ENCODE data around the gene RDH12. TPM values are rescaled to one million over a fixed set of nuclear protein-coding genes. Genes with fewer than 3 reads are reported as not detected.
"Not testable (repeated sequence)": the region's sequence is repeated elsewhere in the genome, so short reads cannot be mapped to it uniquely, and the experiment has no call there.

RDH12 gene
- total RNA-seq (2014; rRNA removed; shearing (Covaris generic)): 0.35 and 0.66 TPM in 2 replicates
- 0.36 and 1.7 TPM in 2 replicates for polyA plus RNA-seq (2015; cell fraction: cytosol; rRNA removed)
- not detected in 2 replicates for polyA plus RNA-seq (2015; cell fraction: nucleus; rRNA removed)

DNA sequence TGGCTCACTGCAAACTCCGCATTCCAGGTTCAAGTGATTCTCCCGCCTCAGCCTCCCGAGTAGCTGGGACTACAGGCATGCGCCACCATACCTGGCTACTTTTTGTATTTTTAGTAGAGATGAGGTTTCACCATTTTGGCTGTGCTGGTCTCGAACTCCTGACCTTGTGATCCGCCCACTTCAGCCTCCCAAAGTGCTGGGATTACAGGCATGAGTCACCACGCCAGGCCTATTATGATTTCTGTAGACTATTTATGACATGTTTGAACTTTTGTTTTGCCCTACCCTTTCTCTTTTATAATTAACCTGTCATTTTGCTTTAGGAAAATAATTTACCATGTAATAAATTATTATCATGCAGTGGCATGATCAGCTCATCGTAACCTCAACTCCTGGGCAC, at the start of gene RDH12:
TSS of gene RDH12 (plus strand) at position 395 of the 400 bp plus-strand sequence. CDS start 20,757 bp downstream, outside the sequence.
- not testable (repeated sequence) for DNase-seq (ENCODE audit: low read depth, low spot score)

DNA sequence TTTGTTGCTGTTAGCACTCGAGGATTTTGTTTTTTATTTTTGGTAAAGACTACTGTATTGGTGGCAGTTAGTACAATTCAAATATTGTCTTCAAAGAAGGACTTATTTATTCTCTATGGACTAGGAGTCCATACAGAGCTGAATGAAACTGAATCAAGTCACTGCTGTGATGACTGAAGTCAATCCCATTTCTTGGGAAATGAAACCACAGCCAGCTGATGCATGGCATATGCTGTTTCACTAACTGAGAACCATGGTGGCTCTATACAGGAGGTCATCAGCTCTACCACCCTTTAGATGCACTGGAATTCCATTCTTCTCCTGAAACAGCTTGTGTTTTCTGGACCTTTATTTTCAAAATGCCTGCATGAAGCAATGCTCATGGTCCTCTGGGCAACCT, 49.5 kb upstream of the RDH12 start:
- in situ Hi-C loops (cut with HindIII; ENCODE audit: low pct_unique_long_range_greater_than_20kb, low sequenced_read_pairs): no loop called here
- no peak for DNase-seq (ENCODE audit: low read depth, low spot score)

More for the DNA sequence above, at the start of gene RDH12:
- in situ Hi-C loops (cut with HindIII; ENCODE audit: low pct_unique_long_range_greater_than_20kb, low sequenced_read_pairs): not testable (repeated sequence)

GRCh38 chr14:67653651-67654280, 47.9 kb upstream of the RDH12 start:
- no peak for DNase-seq (ENCODE audit: low read depth, low spot score)
- in situ Hi-C loops (cut with HindIII; ENCODE audit: low pct_unique_long_range_greater_than_20kb, low sequenced_read_pairs): no loop called here

DNA sequence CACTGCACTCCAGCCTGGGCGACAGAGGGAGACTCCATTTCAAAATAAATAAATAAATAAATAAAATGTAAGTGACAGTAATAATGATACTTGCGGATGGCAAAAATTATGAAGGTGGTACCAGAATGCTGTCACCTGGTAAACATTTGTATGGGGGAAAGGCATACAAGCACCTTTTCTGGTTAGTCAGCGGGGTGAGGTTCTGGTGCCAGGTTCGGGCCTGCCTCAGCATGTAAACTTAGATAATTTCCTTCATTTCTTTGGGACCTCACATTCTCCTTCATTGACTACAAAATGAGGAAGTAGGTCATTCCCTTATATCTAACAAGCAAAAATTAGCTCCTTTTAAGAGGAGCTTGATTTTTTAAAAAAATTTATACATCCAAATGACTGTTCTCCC, 38.1 kb upstream of the RDH12 start:
- DNase-seq (ENCODE audit: low read depth, low spot score): no peak
- in situ Hi-C loops (cut with HindIII; ENCODE audit: low pct_unique_long_range_greater_than_20kb, low sequenced_read_pairs): no loop called here

GRCh38 chr14:67665868-67666267, 35.8 kb upstream of the RDH12 start:
- no peak for DNase-seq (ENCODE audit: low read depth, low spot score)
- in situ Hi-C loops (cut with HindIII; ENCODE audit: low pct_unique_long_range_greater_than_20kb, low sequenced_read_pairs): no loop called here

DNA sequence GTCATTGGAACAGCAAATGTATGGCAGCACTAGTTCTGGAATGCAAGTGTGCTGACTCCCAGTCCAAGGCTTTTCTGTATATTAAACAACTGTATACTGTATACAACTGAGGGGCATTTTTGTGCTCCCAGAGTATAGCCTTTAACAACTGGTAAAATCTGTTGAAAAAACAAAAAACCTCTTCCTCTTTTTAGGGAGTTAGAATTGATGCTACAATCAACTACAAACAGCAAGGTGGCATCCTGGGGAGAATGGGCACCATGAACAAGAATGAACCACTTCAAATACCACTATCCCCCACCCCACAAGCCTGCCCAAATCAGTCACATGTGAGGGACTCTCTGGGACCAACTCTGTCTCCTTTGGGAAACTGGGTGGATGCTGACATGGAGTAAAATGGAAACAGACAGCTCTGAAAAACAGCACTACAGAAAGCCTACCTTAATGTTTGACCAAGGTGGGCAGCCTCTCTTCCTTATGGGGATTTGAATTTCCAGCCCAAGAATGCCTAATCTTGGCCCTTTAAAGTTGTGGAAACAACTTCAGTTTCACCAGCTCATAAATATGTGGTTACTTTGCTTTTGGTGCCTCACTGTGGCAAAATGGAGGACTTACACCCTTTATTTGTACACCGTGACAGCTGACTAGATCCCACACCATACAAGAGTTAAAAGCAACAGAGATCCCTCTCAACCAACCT, 34.8 kb upstream of the RDH12 start:
- peak; percentile 74 for DNase-seq (ENCODE audit: low read depth, low spot score)
- in situ Hi-C loops (cut with HindIII; ENCODE audit: low pct_unique_long_range_greater_than_20kb, low sequenced_read_pairs): no loop called here

- in situ Hi-C loops (cut with HindIII; ENCODE audit: low pct_unique_long_range_greater_than_20kb, low sequenced_read_pairs): no loop called here
- DNase-seq (ENCODE audit: low read depth, low spot score): no peak
These were observed 33.1 kb upstream of the RDH12 start for GRCh38 chr14:67668559-67668958.

DNA sequence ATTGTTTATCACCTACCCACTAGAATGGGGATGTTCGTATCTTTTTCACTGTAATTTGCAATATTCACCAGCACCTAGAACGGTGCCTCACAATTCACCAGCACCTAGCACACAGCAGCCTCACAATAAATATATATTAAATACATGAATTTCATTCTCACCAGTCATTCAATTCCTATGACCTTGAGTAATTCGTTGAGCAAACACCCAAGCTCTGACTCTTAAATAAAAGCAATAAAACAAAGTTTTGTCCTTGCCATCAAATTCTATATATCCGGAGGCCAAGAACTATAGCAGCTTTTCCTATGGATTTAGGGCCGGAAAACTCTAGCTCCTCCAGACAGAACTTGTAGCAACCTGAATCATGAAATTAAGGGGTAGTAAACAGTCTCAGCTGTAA, 28.2 kb upstream of the RDH12 start:
- in situ Hi-C loops (cut with HindIII; ENCODE audit: low pct_unique_long_range_greater_than_20kb, low sequenced_read_pairs): no loop called here
- DNase-seq (ENCODE audit: low read depth, low spot score): no peak

- in situ Hi-C loops (cut with HindIII; ENCODE audit: low pct_unique_long_range_greater_than_20kb, low sequenced_read_pairs): no loop called here
- DNase-seq (ENCODE audit: low read depth, low spot score): peak; percentile 67
These were observed 27.6 kb upstream of the RDH12 start for GRCh38 chr14:67674139-67674479.

DNA sequence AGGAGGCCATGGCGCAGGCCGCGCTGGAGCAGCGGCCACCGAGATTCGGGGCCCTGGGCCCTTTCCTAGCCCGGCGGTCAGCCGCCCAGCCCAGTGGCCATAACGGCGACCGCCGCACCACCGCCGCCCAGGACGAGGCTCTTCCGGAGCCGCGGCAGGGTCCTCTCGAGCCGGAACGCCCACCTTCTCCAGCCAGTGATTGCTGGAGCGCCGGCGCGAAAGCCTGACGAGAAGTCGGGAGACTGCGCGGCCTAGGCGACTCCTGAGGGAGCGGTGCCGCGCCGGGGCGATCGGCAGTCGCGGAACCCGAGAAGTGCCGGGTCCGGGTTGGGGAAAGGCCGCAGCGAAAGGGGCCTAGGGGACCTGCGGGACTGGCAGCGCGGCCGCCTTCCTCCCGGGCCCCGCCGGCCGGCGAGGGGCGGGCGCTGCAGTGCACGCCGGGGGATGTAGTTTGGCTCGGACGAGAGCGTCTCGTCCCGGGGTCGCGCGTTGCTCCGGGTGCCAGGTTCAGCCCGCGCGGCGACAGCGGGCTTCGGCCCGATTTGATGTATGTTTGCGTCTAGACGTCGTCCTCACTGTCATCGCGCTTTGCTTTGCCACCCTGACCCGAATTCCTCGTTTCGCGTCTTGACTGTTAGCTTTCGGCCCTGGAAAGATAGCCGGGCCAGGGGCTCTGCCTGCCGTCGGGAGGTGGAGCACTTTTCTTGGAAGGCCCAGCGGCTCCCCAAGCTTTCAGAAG, 27.0 kb upstream of the RDH12 start, which contains the start of gene VTI1B:
TSS of gene VTI1B (minus strand) at position 153 of the 739 bp plus-strand sequence. CDS start at position 10, 143 bp downstream.
- DNase-seq (ENCODE audit: low read depth, low spot score): peak; percentile 73
- in situ Hi-C loops (cut with HindIII; ENCODE audit: low pct_unique_long_range_greater_than_20kb, low sequenced_read_pairs): no loop called here

- no peak for DNase-seq (ENCODE audit: low read depth, low spot score)
- in situ Hi-C loops (cut with HindIII; ENCODE audit: low pct_unique_long_range_greater_than_20kb, low sequenced_read_pairs): no loop called here
These were observed 26.5 kb upstream of the RDH12 start for GRCh38 chr14:67675219-67675582.

- in situ Hi-C loops (cut with HindIII; ENCODE audit: low pct_unique_long_range_greater_than_20kb, low sequenced_read_pairs): no loop called here
These were observed 22.7 kb upstream of the RDH12 start for GRCh38 chr14:67679006-67679405.

DNA sequence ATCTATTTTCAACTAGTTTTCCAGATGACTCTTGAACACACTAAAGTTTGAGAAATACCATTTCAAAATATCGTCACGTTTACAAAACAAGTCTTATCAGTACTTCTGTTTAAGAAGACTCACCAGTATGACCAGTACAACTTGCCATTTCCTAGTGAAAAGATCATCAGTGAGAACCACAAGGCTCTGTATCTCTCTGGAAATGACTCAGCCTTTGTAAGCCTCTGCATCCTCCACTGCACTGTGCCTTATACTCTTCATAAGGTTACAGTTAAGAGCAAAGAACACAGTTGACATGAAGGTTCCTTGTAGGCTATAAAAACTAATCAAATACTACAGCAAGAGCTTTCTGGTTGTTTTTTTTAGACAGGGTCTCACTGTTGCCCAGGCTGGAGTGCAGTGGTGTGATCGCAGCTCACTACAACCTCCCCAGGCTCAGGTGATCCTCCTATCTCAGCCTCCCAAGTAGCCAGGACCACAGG, 21.5 kb upstream of the RDH12 start:
- in situ Hi-C loops (cut with HindIII; ENCODE audit: low pct_unique_long_range_greater_than_20kb, low sequenced_read_pairs): no loop called here

More at GRCh38 chr14:67679006-67679405, 22.7 kb upstream of the RDH12 start:
- DNase-seq (ENCODE audit: low read depth, low spot score): no peak

GRCh38 chr14:67680941-67681340, 20.7 kb upstream of the RDH12 start:
- in situ Hi-C loops (cut with HindIII; ENCODE audit: low pct_unique_long_range_greater_than_20kb, low sequenced_read_pairs): no loop called here

More for the DNA sequence above, 21.5 kb upstream of the RDH12 start:
- no peak for DNase-seq (ENCODE audit: low read depth, low spot score)

DNA sequence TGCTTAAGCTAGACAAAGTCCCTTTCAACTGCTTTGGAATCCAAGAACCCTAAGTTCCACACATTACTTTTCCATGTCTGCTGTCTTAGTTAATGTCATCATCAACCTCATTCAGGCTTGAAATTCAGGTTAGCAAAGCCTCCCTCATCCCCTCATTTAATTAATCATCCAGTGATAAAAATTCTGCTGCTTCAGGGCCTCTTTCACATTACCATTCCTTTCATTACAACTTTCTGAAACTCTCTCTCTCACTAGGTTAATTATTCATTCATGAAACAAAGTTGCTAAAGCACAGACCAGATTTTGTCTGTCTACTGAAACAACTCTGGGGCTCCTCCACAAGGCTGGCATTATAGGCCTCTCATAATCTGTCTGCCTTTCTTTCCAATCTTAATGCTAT, 17.8 kb upstream of the RDH12 start:
- in situ Hi-C loops (cut with HindIII; ENCODE audit: low pct_unique_long_range_greater_than_20kb, low sequenced_read_pairs): no loop called here
- DNase-seq (ENCODE audit: low read depth, low spot score): no peak

More at GRCh38 chr14:67680941-67681340, 20.7 kb upstream of the RDH12 start:
- DNase-seq (ENCODE audit: low read depth, low spot score): no peak

DNA sequence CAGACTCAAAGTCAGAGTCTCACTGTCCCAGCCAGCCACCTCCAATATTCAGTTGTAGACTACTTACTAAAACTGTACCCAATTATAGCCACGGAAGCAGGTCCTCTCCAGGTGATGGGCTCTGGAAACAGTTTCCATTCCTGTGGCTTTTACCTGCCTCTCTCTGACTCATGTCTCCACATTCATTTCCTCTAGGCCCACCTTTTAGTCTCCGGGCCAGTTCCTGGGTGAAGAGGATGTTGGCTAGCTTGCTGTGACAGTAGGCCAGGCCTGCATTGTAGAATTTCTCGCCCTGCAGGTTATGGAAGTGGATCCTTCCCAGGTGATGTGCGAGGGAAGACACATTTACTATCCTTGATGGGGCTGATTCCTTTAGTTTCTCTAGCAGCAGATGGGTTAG, 11.7 kb upstream of the RDH12 start:
- in situ Hi-C loops (cut with HindIII; ENCODE audit: low pct_unique_long_range_greater_than_20kb, low sequenced_read_pairs): no loop called here
- DNase-seq (ENCODE audit: low read depth, low spot score): no peak

DNA sequence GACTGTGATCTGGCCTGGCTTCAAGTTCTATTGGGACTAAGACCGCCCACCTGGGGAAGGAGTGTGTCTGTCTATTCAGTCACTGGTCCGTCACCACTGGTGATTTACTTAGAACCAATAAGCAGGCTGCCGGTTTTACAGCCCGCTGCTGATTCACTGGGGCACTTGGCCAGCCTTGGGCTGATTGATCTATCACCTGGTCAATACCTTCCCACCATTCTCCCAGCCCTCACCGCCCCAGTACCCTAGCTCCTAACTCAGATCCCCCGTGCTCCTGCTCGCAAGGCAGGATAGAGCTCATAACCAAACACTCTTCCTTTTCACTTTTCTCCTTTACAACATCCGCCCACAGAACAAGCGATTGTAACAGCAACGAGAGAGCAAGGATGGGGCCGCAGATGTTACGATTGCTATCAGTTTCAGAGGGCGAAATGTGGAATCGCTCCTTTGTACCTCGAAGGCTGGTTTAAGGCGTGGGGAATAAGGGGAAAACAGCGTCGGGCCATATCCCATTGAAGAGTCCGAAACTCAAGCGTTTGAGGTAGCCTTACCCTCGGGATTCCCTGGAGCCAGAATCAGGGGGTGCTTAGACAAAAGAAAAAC, 6.8 kb upstream of the RDH12 start:
- in situ Hi-C loops (cut with HindIII; ENCODE audit: low pct_unique_long_range_greater_than_20kb, low sequenced_read_pairs): no loop called here

More for the DNA sequence above, 6.8 kb upstream of the RDH12 start:
- peak; percentile 81 for DNase-seq (ENCODE audit: low read depth, low spot score)

All from SK-MEL-5 (cell line).